H9 (cell line): ENCODE results near the gene BCKDHB. TPM values are rescaled to one million over a fixed set of nuclear protein-coding genes. Genes with fewer than 3 reads are reported as not detected.

Source experiments
- DNase-seq: peaks from one replicate; pipeline ENCODE4 v3.0.0-alpha.2; 2017
- H2AFZ ChIP-seq: one replicate; pipeline ENCODE4 v1.6.1; 2013; ENCODE audit warnings: mild to moderate bottlenecking, low read length, control low read depth, moderate library complexity
- H2AK5ac ChIP-seq: 2 replicates; pipeline ENCODE4 v1.6.1; 2013; ENCODE audit warnings: low read length, control low read depth, mixed read lengths; ENCODE audit not compliant: insufficient read length
- H2BK120ac ChIP-seq: one replicate; pipeline ENCODE4 v1.6.1; 2013; ENCODE audit warnings: low read depth, mild to moderate bottlenecking, low read length, control low read depth, inconsistent platforms; ENCODE audit not compliant: poor library complexity, severe bottlenecking
- H2BK12ac ChIP-seq: 2 replicates; pipeline ENCODE4 v1.6.1; 2013; ENCODE audit warnings: low read length, control low read depth, mixed read lengths, low read depth; ENCODE audit not compliant: insufficient read length
- H2BK15ac ChIP-seq: 2 replicates; pipeline ENCODE4 v1.6.1; 2013; ENCODE audit warnings: low read depth, low read length, control low read depth
- H2BK20ac ChIP-seq: one replicate; pipeline ENCODE4 v1.6.1; 2013; ENCODE audit warnings: low read depth, mild to moderate bottlenecking, low read length, control low read depth, inconsistent platforms; ENCODE audit not compliant: poor library complexity, severe bottlenecking
- H2BK5ac ChIP-seq: 2 replicates; pipeline ENCODE4 v1.6.1; 2013; ENCODE audit warnings: low read length, control low read depth, mixed read lengths; ENCODE audit not compliant: insufficient read length
- H3K14ac ChIP-seq: 2 replicates; pipeline ENCODE4 v1.6.1; 2013; ENCODE audit warnings: low read length, control low read depth; ENCODE audit not compliant: insufficient read depth
- H3K18ac ChIP-seq: 2 replicates; pipeline ENCODE4 v1.6.1; 2013; ENCODE audit warnings: low read depth, mild to moderate bottlenecking, mixed read lengths, low read length, control low read depth; ENCODE audit not compliant: insufficient read length
- H3K23ac ChIP-seq: 2 replicates; pipeline ENCODE4 v1.6.1; 2013; ENCODE audit warnings: low read length, control low read depth, mixed read lengths, low read depth; ENCODE audit not compliant: insufficient read length
- H3K23me2 ChIP-seq: 2 replicates; pipeline ENCODE4 v1.6.1; 2013; ENCODE audit warnings: low read depth, mild to moderate bottlenecking, mixed read lengths, low read length, control low read depth; ENCODE audit not compliant: insufficient read length, poor library complexity, severe bottlenecking
- H3K27ac ChIP-seq: 2 replicates; pipeline ENCODE4 v1.5.1; 2013; ENCODE audit warnings: low read length, control low read depth, mixed read lengths, low read depth; ENCODE audit not compliant: insufficient read length
- H3K27me3 ChIP-seq: 2 replicates; pipeline ENCODE4 v1.6.1; 2013; ENCODE audit warnings: low read length, control low read depth, inconsistent platforms; ENCODE audit not compliant: insufficient read depth
- H3K4ac ChIP-seq: 2 replicates; pipeline ENCODE4 v1.6.1; 2013; ENCODE audit warnings: low read depth, mild to moderate bottlenecking, control low read depth, inconsistent platforms, low read length, moderate library complexity
- H3K4me1 ChIP-seq: 2 replicates; pipeline ENCODE4 v1.6.1; 2013; ENCODE audit warnings: low read length, control low read depth, inconsistent platforms; ENCODE audit not compliant: insufficient read depth
- H3K4me2 ChIP-seq: 2 replicates; pipeline ENCODE4 v1.6.1; 2013; ENCODE audit warnings: low read length, control low read depth, mixed read lengths; ENCODE audit not compliant: insufficient read length, insufficient read depth
- H3K56ac ChIP-seq: 2 replicates; pipeline ENCODE4 v1.6.1; 2013; ENCODE audit warnings: low read depth, mild to moderate bottlenecking, mixed read lengths, low read length, control low read depth; ENCODE audit not compliant: insufficient read length
- H3K79me1 ChIP-seq: 2 replicates; pipeline ENCODE4 v1.6.1; 2013; ENCODE audit warnings: low read depth, mild to moderate bottlenecking, moderate library complexity, low read length, control low read depth, inconsistent platforms; ENCODE audit not compliant: insufficient read depth, poor library complexity, severe bottlenecking
- H3K79me2 ChIP-seq: 2 replicates; pipeline ENCODE4 v1.6.1; 2013; ENCODE audit warnings: low read length, control low read depth, inconsistent platforms; ENCODE audit not compliant: insufficient read depth
- H3K9ac ChIP-seq: 2 replicates; pipeline ENCODE4 v1.6.1; 2013; ENCODE audit warnings: low read length, control low read depth, mixed read lengths; ENCODE audit not compliant: insufficient read length; ENCODE audit errors: extremely low read depth
- H3K9me3 ChIP-seq: one replicate; pipeline ENCODE4 v1.6.1; 2013; ENCODE audit warnings: low read depth, low read length, inconsistent platforms; ENCODE audit not compliant: control insufficient read depth
- H3T11ph ChIP-seq: one replicate; pipeline ENCODE4 v1.6.1; 2013; ENCODE audit warnings: mild to moderate bottlenecking, low read length, control low read depth, inconsistent platforms
- H4K20me1 ChIP-seq: one replicate; pipeline ENCODE4 v1.6.1; 2013; ENCODE audit not compliant: control insufficient read depth, insufficient read length, insufficient read depth
- H4K5ac ChIP-seq: 2 replicates; pipeline ENCODE4 v1.6.1; 2013; ENCODE audit warnings: low read depth, mild to moderate bottlenecking, mixed read lengths, low read length, control low read depth; ENCODE audit not compliant: insufficient read length
- H4K8ac ChIP-seq: replicated peaks from 2 replicates; pipeline ENCODE4 v1.6.1; 2013; ENCODE audit warnings: low read length, control low read depth, mixed read lengths, low read depth; ENCODE audit not compliant: insufficient read length
- H4K91ac ChIP-seq: 2 replicates; pipeline ENCODE4 v1.6.1; 2013; ENCODE audit warnings: low read depth, mild to moderate bottlenecking, moderate library complexity, mixed read lengths, low read length, control low read depth; ENCODE audit not compliant: insufficient read length
- H3K27ac Mint-ChIP-seq, 3 experiments: 2 replicates in 2 of 3; 3 replicates in 1 of 3; pipeline ENCODE4 v1.8.0; 2020 to 2021; ENCODE audit warnings: mixed read lengths in 3 of 3, mild to moderate bottlenecking in 1 of 3, moderate library complexity in 1 of 3
- H3K27me3 Mint-ChIP-seq: 2 replicates; pipeline ENCODE4 v1.8.0; 2021; ENCODE audit warnings: low read depth, mild to moderate bottlenecking, moderate library complexity, mixed read lengths
- H3K36me3 Mint-ChIP-seq, 3 experiments: 2 replicates in 2 of 3; 3 replicates in 1 of 3; pipeline ENCODE4 v1.8.0; 2020 to 2021; ENCODE audit warnings: low read depth in 3 of 3, mixed read lengths in 3 of 3; ENCODE audit not compliant: insufficient read depth in 1 of 3
- H3K4me1 Mint-ChIP-seq, 2 experiments: 2 replicates each; pipeline ENCODE4 v1.8.0; 2020; ENCODE audit warnings: mixed read lengths in 2 of 2
- H3K4me3 Mint-ChIP-seq, 2 experiments: 2 replicates in 1 of 2; 3 replicates in 1 of 2; pipeline ENCODE4 v1.8.0; 2020 to 2021; ENCODE audit warnings: mild to moderate bottlenecking in 2 of 2, mixed read lengths in 2 of 2, moderate library complexity in 1 of 2
- H3K9me3 Mint-ChIP-seq, 2 experiments: 2 replicates in 1 of 2; 3 replicates in 1 of 2; pipeline ENCODE4 v1.8.0; 2020; ENCODE audit warnings: mild to moderate bottlenecking in 2 of 2, mixed read lengths in 2 of 2, moderate library complexity in 1 of 2
- WGBS: extraction: QIAGEN DNeasy Blood & Tissue Kit; methylation state at CpG from one replicate; pipeline ENCODE4 v1.1.7; 2013; ENCODE audit warnings: missing lambda C conversion rate, low lambda C conversion rate, mixed read lengths; ENCODE audit not compliant: insufficient read length; ENCODE audit errors: extremely low coverage; 5-methylcytosine and 5-hydroxymethylcytosine counted together
- total RNA-seq: library from RNA; stranded (reverse); gene quantifications from 2 replicates; pipeline ENCODE4 v1.2.1, GENCODE V29; 2021
- TF ChIP-seq, protein P1 (sequence below): fragments of 200-600 bp; sonication (generic); conservative IDR thresholded peaks from 3 replicates; pipeline ENCODE4 v1.8.0; 2021; ENCODE audit warnings: antibody characterized with exemption, mild to moderate bottlenecking

Gene BCKDHB
- total RNA-seq, 1 experiment from 2014 or later, result 26.6 TPM

DNA sequence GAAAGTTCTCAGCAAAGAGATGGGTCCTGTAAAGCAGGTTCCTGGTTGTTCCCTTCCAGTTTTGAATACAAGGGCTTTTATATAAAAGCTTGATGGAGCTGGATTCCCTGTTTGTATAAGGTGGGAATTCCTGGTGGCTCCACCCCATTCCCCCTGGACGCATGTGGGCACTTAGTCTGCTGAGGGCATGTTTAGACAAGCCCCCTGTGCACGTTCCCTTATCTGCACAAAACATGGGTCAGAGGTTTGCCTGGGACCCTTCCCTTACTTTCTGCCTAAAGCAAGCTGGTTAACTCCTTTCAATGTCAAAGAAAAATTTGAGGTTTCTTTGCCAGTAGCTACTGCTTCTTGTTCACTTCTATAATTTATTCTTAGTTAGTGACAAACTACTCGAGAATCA, 181.1 kb downstream of the BCKDHB start:
- H3K79me2 ChIP-seq, result no peaks in the 10 kb centered on the region
- no peak overlapping the region for H3K23ac ChIP-seq
- no peak overlapping the region for H2BK20ac ChIP-seq
- H3K27ac ChIP-seq, result no peak overlapping the region
- H2AK5ac ChIP-seq, result no peak overlapping the region
- H2AFZ ChIP-seq, result no peak overlapping the region
- Mint-ChIP-seq H3K4me1 (no peaks in the 10 kb centered on the region), H3K9me3 (peaks cover 9 to 16% of the 10 kb centered on the region in 2 experiments), H3K4me3 (no peak overlapping the region), H3K27ac (peak overlapping the region in 1 of 3 experiments; percentile 75; a peak in 1 of 7 replicates), H3K27me3 (no peaks in the 10 kb centered on the region), H3K36me3 (peaks cover 12 to 15% (median 14%) of the 10 kb centered on the region in 3 experiments; a peak in 6 of 7 replicates)
- H4K5ac ChIP-seq, result no peak overlapping the region
- no peak overlapping the region for H2BK120ac ChIP-seq
- H2BK5ac ChIP-seq, result no peak overlapping the region
- no peaks in the 10 kb centered on the region for H3K4me1 ChIP-seq
- no peak overlapping the region for H2BK12ac ChIP-seq
- no peak overlapping the region for H3K56ac ChIP-seq
- no peak for DNase-seq
- TF ChIP-seq, protein P1, sequence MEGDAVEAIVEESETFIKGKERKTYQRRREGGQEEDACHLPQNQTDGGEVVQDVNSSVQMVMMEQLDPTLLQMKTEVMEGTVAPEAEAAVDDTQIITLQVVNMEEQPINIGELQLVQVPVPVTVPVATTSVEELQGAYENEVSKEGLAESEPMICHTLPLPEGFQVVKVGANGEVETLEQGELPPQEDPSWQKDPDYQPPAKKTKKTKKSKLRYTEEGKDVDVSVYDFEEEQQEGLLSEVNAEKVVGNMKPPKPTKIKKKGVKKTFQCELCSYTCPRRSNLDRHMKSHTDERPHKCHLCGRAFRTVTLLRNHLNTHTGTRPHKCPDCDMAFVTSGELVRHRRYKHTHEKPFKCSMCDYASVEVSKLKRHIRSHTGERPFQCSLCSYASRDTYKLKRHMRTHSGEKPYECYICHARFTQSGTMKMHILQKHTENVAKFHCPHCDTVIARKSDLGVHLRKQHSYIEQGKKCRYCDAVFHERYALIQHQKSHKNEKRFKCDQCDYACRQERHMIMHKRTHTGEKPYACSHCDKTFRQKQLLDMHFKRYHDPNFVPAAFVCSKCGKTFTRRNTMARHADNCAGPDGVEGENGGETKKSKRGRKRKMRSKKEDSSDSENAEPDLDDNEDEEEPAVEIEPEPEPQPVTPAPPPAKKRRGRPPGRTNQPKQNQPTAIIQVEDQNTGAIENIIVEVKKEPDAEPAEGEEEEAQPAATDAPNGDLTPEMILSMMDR, result no peak
- no peaks in the 10 kb centered on the region for H3K23me2 ChIP-seq
- WGBS, result no CpG with 5 or more reads among the region's 3 CpGs
- no peaks in the 10 kb centered on the region for H4K20me1 ChIP-seq
- no peak overlapping the region for H3K4me2 ChIP-seq
- no peak overlapping the region for H4K8ac ChIP-seq
- no peak overlapping the region for H3K4ac ChIP-seq
- no peak overlapping the region for H3K14ac ChIP-seq
- H4K91ac ChIP-seq, result no peak overlapping the region
- no peak overlapping the region for H3T11ph ChIP-seq
- H3K9ac ChIP-seq, result no peak overlapping the region
- no peaks in the 10 kb centered on the region for H3K79me1 ChIP-seq
- no peaks in the 10 kb centered on the region for H3K27me3 ChIP-seq
- H3K9me3 ChIP-seq, result peaks cover 2% of the 10 kb centered on the region
- no peak overlapping the region for H3K18ac ChIP-seq
- H2BK15ac ChIP-seq, result no peak overlapping the region
